ENCODE data around the gene HSFX1. TPM values are rescaled to one million over a fixed set of nuclear protein-coding genes. Genes with fewer than 3 reads are reported as not detected.

HSFX1 gene
- total RNA-seq, 4 donors from 2014 or later, result 0.54 to 3.4 (median 2.6) TPM

DNA sequence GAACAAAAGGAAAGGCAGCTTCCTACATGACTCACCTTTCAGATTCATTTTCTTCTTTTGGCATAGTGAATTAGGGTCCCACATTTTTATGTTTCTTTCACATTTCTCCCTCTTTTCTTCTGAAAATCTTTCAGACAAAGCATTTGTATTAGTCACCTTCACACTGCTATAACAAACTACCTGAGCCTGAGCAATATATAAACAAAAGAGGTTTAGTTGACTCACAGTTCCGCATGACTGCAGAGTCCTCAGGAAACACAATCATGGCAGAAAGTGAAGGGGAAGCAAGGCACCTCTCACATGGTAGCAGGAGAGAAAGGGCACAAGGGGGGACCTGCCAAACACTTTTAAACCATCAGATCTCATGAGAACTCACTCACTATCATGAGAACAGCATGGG lies 44.8 kb downstream of the HSFX1 start:
- no peak overlapping the region for H3K27ac ChIP-seq
- no peaks in the 10 kb centered on the region for H3K27me3 ChIP-seq
- no peak overlapping the region for H3K4me3 ChIP-seq (replicated peaks in 1 of 3)
- no peaks in the 10 kb centered on the region for H3K4me1 ChIP-seq
- TF ChIP-seq CTCF (IDR thresholded peaks at IDR 0.05) (no peak), POLR2A (IDR thresholded peaks at IDR 0.05) (no peak)
- DNase-seq, result no peak
- intact Hi-C loops (cut with DNase I), result no loop called here
- H3K36me3 ChIP-seq, result no peaks in the 10 kb centered on the region
- H3K9me3 ChIP-seq, result no peaks in the 10 kb centered on the region
- 81% methylated on average over 1 of the region's 1 CpG for WGBS, 2 donors

DNA sequence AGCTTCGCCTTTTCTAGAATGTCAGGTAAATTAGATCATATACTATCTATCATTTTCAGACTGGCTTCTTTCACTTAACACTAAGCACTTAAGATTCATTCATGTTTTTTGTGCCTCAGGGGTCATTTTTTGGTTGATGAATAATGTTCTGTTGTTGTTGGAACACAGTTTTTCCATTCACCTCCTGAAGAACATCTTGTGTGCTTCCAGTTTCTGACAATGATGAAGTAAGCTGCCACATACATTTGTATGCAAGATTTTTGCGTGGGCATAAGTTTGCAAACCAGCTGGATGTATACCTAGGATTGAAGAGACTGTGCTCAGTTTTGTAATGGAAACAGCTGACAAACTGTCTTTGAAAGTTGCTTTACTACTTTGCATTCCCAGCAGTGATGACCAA lies 45.5 kb downstream of the HSFX1 start:
- Histone ChIP-seq H3K27me3 (no peaks in the 10 kb centered on the region), H3K36me3 (no peaks in the 10 kb centered on the region), H3K9me3 (no peaks in the 10 kb centered on the region), H3K4me1 (no peaks in the 10 kb centered on the region), H3K4me3 (replicated peaks in 1 of 3) (no peak overlapping the region), H3K27ac (no peak overlapping the region)
- DNase-seq, result no peak
- intact Hi-C loops (cut with DNase I), result no loop called here
- TF ChIP-seq POLR2A (IDR thresholded peaks at IDR 0.05), result no peak
- TF ChIP-seq CTCF (IDR thresholded peaks at IDR 0.05), result no peak
- 71 to 84% methylated on average over 2 of the region's 2 CpGs for WGBS, 2 donors

GRCh38 chrX:149825424-149825823 lies 51.6 kb downstream of the HSFX1 start:
- Histone ChIP-seq H3K27me3 (no peaks in the 10 kb centered on the region), H3K36me3 (no peaks in the 10 kb centered on the region), H3K4me1 (no peaks in the 10 kb centered on the region), H3K4me3 (replicated peaks in 1 of 3) (no peak overlapping the region), H3K9me3 (no peaks in the 10 kb centered on the region), H3K27ac (no peak overlapping the region)
- 13% methylated on average over 2 to 3 of the region's 3 CpGs for WGBS, 2 donors
- intact Hi-C loops (cut with DNase I), result no loop called here
- TF ChIP-seq CTCF (IDR thresholded peaks at IDR 0.05) (peak in 4 of 6 experiments; percentile 12 to 42 (median 25)), POLR2A (IDR thresholded peaks at IDR 0.05) (no peak)
- peak; percentile 43 to 51 for DNase-seq

Small RNAs within 50 kb of the gene (small RNA-seq; reads per million reads assigned to genes)
- gene AC244098.1, result not detected
- not detected for gene AC244098.2
- gene AC244098.3, result not detected

Other genes with a start within 250 kb of the HSFX1 start
- gene EOLA1, start 233.1 kb upstream of the HSFX1 start, total RNA-seq, result 10 to 100 TPM; 12.9 to 20.1 (median 17.5) TPM
- not detected for gene HSFX3, start 224.1 kb upstream of the HSFX1 start, total RNA-seq
- not detected for gene MAGEA9B, start 186.6 kb upstream of the HSFX1 start, total RNA-seq
- under 1 TPM in 1 of 4 donors, not detected in 3; 0.81 TPM for gene HSFX2, start 178.8 kb upstream of the HSFX1 start, total RNA-seq
- gene TMEM185A, start 142.3 kb upstream of the HSFX1 start, total RNA-seq, result 10 to 100 TPM; 11.7 to 16.1 (median 13.2) TPM
- not detected for gene MAGEA11, start 62.0 kb upstream of the HSFX1 start, total RNA-seq
- gene MAGEA9, start 7.9 kb downstream of the HSFX1 start, total RNA-seq, result not detected
- not detected for gene MAGEA8, start 107.1 kb downstream of the HSFX1 start, total RNA-seq
- gene HSFX4, start 155.5 kb downstream of the HSFX1 start, total RNA-seq, result not detected
- 10 to 100 TPM; 21.2 to 28.2 (median 25.9) TPM for gene EOLA2, start 164.4 kb downstream of the HSFX1 start, total RNA-seq

All from thyroid gland (tissue), 4 donors.